ENCODE data around the gene TBCEL.
"Not testable (repeated sequence)": the region's sequence is repeated elsewhere in the genome, so short reads cannot be mapped to it uniquely, and the experiment has no call there.

The TBCEL gene

DNA sequence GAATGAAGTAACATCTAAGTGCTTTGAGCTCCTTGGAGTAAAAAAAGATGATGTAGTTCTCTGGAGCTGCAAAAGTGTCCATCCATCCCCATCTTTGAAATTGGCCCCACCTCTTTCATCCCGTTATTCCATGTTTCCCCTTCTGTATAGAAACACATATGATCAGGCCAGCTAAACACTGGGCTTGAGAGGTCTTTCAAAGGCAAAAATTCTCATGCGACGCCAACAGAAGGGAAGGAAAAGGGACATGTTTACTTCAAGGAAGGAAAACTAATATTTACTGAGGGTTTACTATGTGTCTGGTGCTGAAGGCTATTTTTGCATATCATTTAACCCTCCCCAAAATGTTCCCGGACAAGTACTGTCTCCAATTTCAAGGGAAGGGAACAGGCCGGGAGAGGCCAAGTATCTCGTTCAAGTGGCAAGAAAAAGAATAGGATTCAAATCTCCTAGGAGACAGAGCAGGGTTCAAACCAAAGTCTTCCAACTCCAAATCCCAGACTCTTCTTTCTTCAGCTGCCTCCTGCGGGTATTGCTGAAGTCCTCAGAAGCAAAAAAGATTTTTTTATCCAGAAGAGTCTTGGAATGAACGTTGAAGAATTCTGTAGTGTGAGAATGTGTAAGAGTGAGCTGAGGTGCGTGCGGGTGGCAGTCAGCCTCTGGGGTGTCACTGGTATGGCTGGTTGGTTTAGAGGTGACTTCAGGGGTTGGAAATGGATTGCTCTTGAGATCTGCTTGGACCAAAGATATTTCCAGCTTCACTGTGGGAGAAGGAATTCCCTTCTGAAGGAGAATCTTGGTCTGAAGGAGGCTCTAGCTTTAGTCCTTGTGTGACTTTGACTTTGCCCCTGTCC lies 87.2 kb downstream of the TBCEL start:
- Histone ChIP-seq H3K27ac (ENCODE audit: low read length) (no peak overlapping the region), H3K36me3 (ENCODE audit: insufficient read depth, low read depth, low read length) (no peaks in the 10 kb centered on the region), H3K9ac (ENCODE audit: low read depth, low read length) (no peak overlapping the region), H3K27me3 (ENCODE audit: insufficient read depth, low read length) (peaks cover 8% of the 10 kb centered on the region; the same call in 1 of the 2 replicates), H3K4me1 (ENCODE audit: insufficient read depth, low read length) (no peaks in the 10 kb centered on the region), H3K4me3 (ENCODE audit: low read length) (no peak overlapping the region), H3K9me3 (ENCODE audit: insufficient read depth, low read depth, low read length) (no peaks in the 10 kb centered on the region)

DNA sequence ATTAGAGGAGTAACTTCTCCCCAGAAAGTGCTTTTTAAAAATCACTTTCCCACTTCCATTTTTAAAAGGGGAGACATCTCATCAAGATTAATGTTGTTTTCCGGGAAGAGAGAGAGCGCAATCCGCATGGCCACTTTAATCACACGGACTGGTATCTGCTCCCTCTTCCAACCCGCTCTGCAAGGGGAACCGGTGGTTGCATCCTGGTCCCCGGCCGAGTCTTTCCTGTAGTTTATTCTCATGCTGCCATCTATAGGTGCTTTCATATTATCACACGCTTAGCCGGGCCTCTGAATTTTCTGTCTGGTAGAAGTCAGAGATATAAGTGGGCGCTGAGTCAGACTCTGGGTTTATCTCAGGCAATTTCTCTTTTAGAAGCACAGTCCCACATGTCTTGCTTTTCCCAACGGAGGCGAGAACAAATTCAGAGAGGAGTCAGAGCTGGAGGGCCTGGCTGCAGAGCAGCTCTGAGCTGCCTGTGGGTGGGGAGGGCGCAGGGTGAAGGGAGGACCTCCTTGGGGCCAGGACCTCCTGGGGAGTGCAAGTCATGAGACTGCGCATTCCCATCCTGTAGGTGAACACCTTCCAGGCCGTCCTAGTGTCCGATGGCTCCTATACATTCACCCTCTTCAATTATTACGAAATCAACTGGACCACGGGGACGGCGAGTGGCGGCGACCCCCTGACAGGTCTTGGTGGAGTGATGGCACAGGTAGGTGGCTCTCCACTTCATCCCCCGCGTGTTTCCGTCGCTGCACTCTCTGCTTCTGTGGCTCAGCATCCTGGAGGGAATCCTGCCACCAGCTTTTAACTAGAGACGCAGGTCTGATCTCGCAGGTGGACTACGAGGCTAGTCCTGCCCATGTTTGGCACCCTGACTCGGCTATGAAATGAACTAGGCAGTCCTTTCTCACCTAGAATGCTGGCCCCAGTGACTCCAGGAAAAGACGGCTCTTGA lies 88.9 kb downstream of the TBCEL start:
- Histone ChIP-seq H3K4me3 (ENCODE audit: low read length) (no peak overlapping the region), H3K27ac (ENCODE audit: low read length) (no peak overlapping the region), H3K9ac (ENCODE audit: low read depth, low read length) (no peak overlapping the region), H3K9me3 (ENCODE audit: insufficient read depth, low read depth, low read length) (no peaks in the 10 kb centered on the region), H3K4me1 (ENCODE audit: insufficient read depth, low read length) (no peaks in the 10 kb centered on the region), H3K36me3 (ENCODE audit: insufficient read depth, low read depth, low read length) (no peaks in the 10 kb centered on the region), H3K27me3 (ENCODE audit: insufficient read depth, low read length) (peaks cover 8% of the 10 kb centered on the region; the same call in 1 of the 2 replicates)

DNA sequence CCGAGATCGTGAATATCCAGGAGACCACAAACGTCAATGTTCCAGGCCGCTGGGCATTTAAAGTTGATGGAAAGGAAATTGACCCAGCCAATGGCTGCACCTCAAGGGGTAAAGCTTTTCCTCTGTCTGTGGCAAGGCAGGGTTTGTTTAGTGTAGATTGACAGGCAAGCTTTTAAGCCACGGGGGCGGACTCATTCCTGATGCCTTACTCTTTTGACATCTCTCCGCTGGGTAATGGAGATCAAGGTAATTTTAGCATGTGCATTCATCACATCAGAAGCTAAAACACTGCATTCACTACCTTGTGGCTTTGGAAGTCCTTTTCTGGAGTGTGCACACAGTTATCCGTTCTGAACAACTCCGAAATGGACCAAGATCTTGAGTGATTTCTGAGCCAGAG lies 89.7 kb downstream of the TBCEL start:
- no peak overlapping the region for H3K27ac ChIP-seq (ENCODE audit: low read length)
- no peaks in the 10 kb centered on the region for H3K4me1 ChIP-seq (ENCODE audit: insufficient read depth, low read length)
- peaks cover 8% of the 10 kb centered on the region; the same call in 1 of the 2 replicates for H3K27me3 ChIP-seq (ENCODE audit: insufficient read depth, low read length)
- H3K4me3 ChIP-seq (ENCODE audit: low read length): no peak overlapping the region
- H3K9ac ChIP-seq (ENCODE audit: low read depth, low read length): no peak overlapping the region
- H3K36me3 ChIP-seq (ENCODE audit: insufficient read depth, low read depth, low read length): no peaks in the 10 kb centered on the region
- no peaks in the 10 kb centered on the region for H3K9me3 ChIP-seq (ENCODE audit: insufficient read depth, low read depth, low read length)

DNA sequence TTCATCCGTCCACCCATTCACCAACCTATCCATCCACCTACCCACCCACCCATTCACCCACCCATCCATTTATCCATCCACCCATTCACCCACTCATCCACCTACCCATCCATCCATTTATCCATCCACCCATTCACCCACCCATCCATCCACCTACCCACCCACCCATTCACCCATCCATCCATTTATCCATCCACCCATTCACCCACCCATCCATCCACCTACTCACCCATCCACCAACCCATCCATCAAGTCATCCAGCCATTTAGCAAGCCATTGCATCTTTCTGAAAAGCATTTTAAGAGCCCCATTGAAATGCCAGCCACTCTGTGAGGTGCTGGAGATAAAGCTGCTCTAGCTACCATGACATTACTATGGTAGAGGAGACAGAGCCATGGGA lies 91.1 kb downstream of the TBCEL start:
- H3K4me3 ChIP-seq (ENCODE audit: low read length); H3K9me3 ChIP-seq (ENCODE audit: insufficient read depth, low read depth, low read length); H3K27me3 ChIP-seq (ENCODE audit: insufficient read depth, low read length); H3K4me1 ChIP-seq (ENCODE audit: insufficient read depth, low read length); H3K36me3 ChIP-seq (ENCODE audit: insufficient read depth, low read depth, low read length); H3K9ac ChIP-seq (ENCODE audit: low read depth, low read length); H3K27ac ChIP-seq (ENCODE audit: low read length): not testable (repeated sequence)

DNA sequence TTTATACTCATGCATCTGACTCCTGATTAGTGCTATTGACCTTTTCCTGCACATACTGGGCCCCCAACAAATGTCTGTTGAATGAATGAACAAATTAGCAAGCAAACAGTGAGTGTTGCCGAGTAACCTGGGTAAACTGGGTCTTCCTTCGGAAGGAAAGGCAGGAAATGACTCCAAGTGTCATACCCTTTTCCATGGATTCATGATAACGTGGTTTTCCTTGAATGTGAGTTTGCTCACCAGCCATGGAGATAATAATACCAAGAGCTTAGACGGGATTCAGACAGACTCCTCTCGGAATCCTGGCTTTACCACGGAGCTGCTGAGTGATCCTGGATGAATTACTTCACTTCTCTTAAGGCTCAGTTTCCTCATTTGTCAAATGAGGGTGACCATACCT lies 93.9 kb downstream of the TBCEL start:
- Histone ChIP-seq H3K27ac (ENCODE audit: low read length) (no peak overlapping the region), H3K9ac (ENCODE audit: low read depth, low read length) (no peak overlapping the region), H3K4me1 (ENCODE audit: insufficient read depth, low read length) (no peaks in the 10 kb centered on the region), H3K9me3 (ENCODE audit: insufficient read depth, low read depth, low read length) (peaks cover 11% of the 10 kb centered on the region), H3K27me3 (ENCODE audit: insufficient read depth, low read length) (no peaks in the 10 kb centered on the region), H3K4me3 (ENCODE audit: low read length) (no peak overlapping the region), H3K36me3 (ENCODE audit: insufficient read depth, low read depth, low read length) (peaks cover 3% of the 10 kb centered on the region; the same call in 1 of the 2 replicates)

DNA sequence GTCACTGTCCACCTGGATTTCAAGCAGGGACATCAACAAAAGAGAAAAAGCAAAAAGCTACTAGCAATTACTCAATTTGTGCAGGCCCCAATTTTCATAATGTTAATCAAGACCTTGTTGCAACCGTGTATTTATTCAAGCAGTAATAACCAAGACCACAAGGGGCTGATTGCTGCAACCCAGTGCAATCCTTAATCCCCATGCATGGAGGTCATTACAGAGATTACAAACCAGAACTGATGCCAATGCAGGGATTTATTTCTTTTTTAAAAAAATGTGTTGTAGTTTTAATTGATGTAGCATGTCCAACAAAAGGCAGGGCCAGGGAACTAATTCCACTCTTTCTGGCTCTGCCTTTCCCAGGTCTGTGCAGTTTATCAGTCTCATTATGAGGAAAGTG lies 95.5 kb downstream of the TBCEL start:
- no peak overlapping the region for H3K4me3 ChIP-seq (ENCODE audit: low read length)
- peaks cover 3% of the 10 kb centered on the region; the same call in 1 of the 2 replicates for H3K36me3 ChIP-seq (ENCODE audit: insufficient read depth, low read depth, low read length)
- H3K27ac ChIP-seq (ENCODE audit: low read length): no peak overlapping the region
- no peak overlapping the region for H3K9ac ChIP-seq (ENCODE audit: low read depth, low read length)
- H3K27me3 ChIP-seq (ENCODE audit: insufficient read depth, low read length): no peaks in the 10 kb centered on the region
- H3K9me3 ChIP-seq (ENCODE audit: insufficient read depth, low read depth, low read length): peaks cover 16% of the 10 kb centered on the region
- H3K4me1 ChIP-seq (ENCODE audit: insufficient read depth, low read length): no peaks in the 10 kb centered on the region

DNA sequence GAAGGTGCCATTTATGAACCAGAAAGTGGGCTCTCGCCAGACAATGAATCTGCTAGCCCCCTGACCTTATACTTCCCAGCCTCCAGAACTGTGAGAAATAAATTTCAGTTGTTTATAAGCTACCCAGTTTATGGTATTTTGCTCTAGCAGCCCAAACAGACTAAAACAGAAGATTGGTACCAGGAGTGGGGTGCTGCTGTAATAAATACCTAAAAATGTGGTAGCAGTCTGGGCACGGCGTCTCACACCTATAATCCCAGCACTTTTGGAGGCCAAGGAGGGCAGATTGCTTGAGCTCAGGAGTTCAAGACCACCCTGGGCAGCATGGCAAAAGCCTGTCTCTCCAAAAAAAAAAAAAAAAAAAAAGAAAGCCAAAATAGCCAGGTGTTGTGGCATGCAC lies 98.4 kb downstream of the TBCEL start:
- H3K27ac ChIP-seq (ENCODE audit: low read length): no peak overlapping the region
- H3K4me3 ChIP-seq (ENCODE audit: low read length): no peak overlapping the region
- H3K27me3 ChIP-seq (ENCODE audit: insufficient read depth, low read length): no peaks in the 10 kb centered on the region
- peaks cover 16% of the 10 kb centered on the region for H3K9me3 ChIP-seq (ENCODE audit: insufficient read depth, low read depth, low read length)
- no peaks in the 10 kb centered on the region for H3K4me1 ChIP-seq (ENCODE audit: insufficient read depth, low read length)
- H3K9ac ChIP-seq (ENCODE audit: low read depth, low read length): no peak overlapping the region
- peaks cover 3% of the 10 kb centered on the region; the same call in 1 of the 2 replicates for H3K36me3 ChIP-seq (ENCODE audit: insufficient read depth, low read depth, low read length)

DNA sequence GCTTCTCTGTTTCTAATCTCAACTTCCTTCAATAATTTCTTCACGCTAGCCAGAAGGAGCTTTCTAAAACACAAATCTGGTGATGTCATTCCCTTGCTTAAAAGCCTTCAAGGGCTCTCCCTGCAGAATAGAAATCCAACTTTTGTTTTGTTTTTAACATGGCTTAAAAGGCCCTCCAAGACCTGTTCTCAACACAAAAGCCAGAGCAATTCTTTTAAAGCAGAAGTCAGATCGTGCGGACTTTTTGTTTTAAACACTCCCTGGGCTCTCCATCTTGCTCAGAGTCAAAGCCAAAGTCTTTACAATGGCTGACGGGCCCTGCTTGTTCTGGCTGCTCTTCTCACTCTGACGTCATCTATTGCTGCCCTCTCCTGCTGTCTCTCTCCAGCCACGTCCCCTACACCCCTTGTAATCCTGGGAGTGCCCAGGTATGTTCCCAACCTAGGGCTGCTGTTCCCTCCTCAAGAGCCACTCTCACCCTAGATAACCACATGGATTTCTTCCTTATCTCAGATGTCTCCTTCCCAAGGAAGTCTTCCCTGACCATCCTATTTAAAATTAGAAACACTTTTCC lies 99.7 kb downstream of the TBCEL start:
- peaks cover 3% of the 10 kb centered on the region; the same call in 1 of the 2 replicates for H3K36me3 ChIP-seq (ENCODE audit: insufficient read depth, low read depth, low read length)
- H3K27ac ChIP-seq (ENCODE audit: low read length): no peak overlapping the region
- no peaks in the 10 kb centered on the region for H3K4me1 ChIP-seq (ENCODE audit: insufficient read depth, low read length)
- H3K9ac ChIP-seq (ENCODE audit: low read depth, low read length): no peak overlapping the region
- peaks cover 16% of the 10 kb centered on the region for H3K9me3 ChIP-seq (ENCODE audit: insufficient read depth, low read depth, low read length)
- H3K27me3 ChIP-seq (ENCODE audit: insufficient read depth, low read length): no peaks in the 10 kb centered on the region
- H3K4me3 ChIP-seq (ENCODE audit: low read length): no peak overlapping the region

DNA sequence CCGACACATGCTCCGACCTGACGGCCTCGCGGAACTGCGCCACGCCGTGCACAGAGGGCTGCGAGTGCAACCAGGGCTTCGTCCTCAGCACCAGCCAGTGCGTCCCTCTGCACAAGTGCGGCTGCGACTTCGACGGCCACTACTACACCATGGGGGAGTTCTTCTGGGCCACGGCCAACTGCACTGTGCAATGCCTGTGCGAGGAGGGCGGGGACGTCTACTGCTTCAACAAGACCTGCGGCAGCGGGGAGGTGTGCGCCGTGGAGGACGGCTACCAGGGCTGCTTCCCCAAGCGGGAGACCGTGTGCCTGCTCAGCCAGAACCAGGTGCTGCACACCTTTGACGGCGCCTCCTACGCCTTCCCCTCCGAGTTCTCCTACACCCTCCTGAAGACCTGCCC lies 103.9 kb downstream of the TBCEL start:
- Histone ChIP-seq H3K4me3 (ENCODE audit: low read length) (no peak overlapping the region), H3K36me3 (ENCODE audit: insufficient read depth, low read depth, low read length) (no peaks in the 10 kb centered on the region), H3K9me3 (ENCODE audit: insufficient read depth, low read depth, low read length) (peaks cover 5% of the 10 kb centered on the region; the same call in 1 of the 2 replicates), H3K9ac (ENCODE audit: low read depth, low read length) (no peak overlapping the region), H3K27me3 (ENCODE audit: insufficient read depth, low read length) (no peaks in the 10 kb centered on the region), H3K27ac (ENCODE audit: low read length) (no peak overlapping the region), H3K4me1 (ENCODE audit: insufficient read depth, low read length) (no peaks in the 10 kb centered on the region)

DNA sequence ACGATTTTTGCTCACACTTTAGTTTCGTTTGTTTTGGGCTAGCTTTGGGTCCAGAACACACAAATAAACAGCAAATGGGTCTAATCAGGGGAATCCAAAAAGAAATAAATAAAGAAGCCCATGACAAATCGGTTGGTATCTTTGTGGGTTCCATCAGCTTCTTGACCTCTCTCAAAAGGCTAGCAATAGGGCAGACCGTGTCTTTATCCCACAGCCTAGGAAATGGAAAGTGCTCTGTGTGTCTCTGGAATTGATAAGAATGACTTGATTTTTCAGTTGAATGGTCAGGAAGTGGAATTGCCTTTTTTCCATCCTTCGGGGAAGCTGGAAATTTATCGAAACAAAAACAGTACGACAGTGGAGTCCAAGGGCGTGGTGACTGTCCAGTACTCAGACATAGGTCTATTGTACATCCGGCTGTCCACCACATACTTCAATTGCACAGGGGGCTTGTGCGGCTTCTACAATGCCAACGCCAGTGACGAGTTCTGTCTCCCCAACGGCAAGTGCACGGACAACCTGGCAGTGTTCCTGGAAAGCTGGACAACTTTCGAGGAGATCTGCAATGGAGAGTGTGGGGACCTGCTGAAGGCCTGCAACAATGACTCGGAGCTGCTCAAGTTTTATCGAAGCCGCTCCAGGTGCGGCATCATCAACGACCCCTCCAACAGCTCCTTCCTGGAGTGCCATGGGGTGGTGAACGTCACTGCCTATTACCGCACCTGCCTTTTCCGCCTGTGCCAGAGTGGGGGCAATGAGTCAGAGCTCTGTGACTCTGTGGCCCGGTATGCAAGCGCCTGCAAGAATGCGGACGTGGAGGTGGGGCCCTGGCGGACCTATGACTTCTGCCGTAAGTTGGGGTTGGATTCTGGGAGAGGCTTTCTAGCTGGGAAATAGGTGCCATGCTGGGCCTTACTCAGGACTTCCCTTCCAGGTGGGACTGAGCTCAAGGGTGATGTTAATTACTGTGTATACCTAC lies 105.7 kb downstream of the TBCEL start:
- Histone ChIP-seq H3K9ac (ENCODE audit: low read depth, low read length) (no peak overlapping the region), H3K27me3 (ENCODE audit: insufficient read depth, low read length) (no peaks in the 10 kb centered on the region), H3K4me3 (ENCODE audit: low read length) (no peak overlapping the region), H3K4me1 (ENCODE audit: insufficient read depth, low read length) (no peaks in the 10 kb centered on the region), H3K36me3 (ENCODE audit: insufficient read depth, low read depth, low read length) (no peaks in the 10 kb centered on the region), H3K9me3 (ENCODE audit: insufficient read depth, low read depth, low read length) (no peaks in the 10 kb centered on the region), H3K27ac (ENCODE audit: low read length) (no peak overlapping the region)

DNA sequence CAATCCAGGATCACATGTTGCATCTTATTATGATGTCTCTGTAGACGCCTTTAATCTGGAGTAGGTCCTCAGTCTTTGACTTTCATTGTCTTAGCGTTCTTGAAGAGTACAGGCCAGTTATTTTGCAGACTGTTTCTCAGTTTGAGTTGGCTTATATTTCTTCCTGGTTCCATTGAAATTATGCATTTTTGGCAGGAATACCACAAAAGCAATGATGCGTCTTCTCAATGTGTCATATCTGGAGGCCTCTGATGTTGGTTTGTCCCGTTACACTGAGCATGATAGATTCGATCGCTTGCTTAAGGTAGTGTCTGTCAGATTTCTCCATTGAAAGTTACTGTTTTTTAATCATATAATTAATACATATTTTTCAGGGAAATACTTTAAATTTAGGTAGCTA lies 107.8 kb downstream of the TBCEL start:
- no peak overlapping the region for H3K4me3 ChIP-seq (ENCODE audit: low read length)
- H3K4me1 ChIP-seq (ENCODE audit: insufficient read depth, low read length): no peaks in the 10 kb centered on the region
- no peak overlapping the region for H3K9ac ChIP-seq (ENCODE audit: low read depth, low read length)
- H3K9me3 ChIP-seq (ENCODE audit: insufficient read depth, low read depth, low read length): no peaks in the 10 kb centered on the region
- no peaks in the 10 kb centered on the region for H3K36me3 ChIP-seq (ENCODE audit: insufficient read depth, low read depth, low read length)
- H3K27me3 ChIP-seq (ENCODE audit: insufficient read depth, low read length): no peaks in the 10 kb centered on the region
- H3K27ac ChIP-seq (ENCODE audit: low read length): no peak overlapping the region
